Type B pancreatic cell (in vitro differentiated cells): ENCODE data around the gene IGF2R. TPM values are rescaled to one million over a fixed set of nuclear protein-coding genes. Genes with fewer than 3 reads are reported as not detected.
"Not testable (repeated sequence)": the region's sequence is repeated elsewhere in the genome, so short reads cannot be mapped to it uniquely, and the experiment has no call there.

Experiments used
- DNase-seq: peaks from one replicate; pipeline ENCODE4 v3.0.0; 2021; ENCODE audit warnings: mixed read lengths; ENCODE audit not compliant: unreplicated experiment; ENCODE audit errors: extremely low spot score
- H3K27ac Mint-ChIP-seq: 2 replicates; pipeline ENCODE4 v1.8.0; 2021; ENCODE audit warnings: mild to moderate bottlenecking, mixed read lengths
- H3K27me3 Mint-ChIP-seq: 2 replicates; pipeline ENCODE4 v1.8.0; 2021; ENCODE audit warnings: mixed read lengths
- H3K36me3 Mint-ChIP-seq: 2 replicates; pipeline ENCODE4 v1.8.0; 2021; ENCODE audit warnings: mixed read lengths
- H3K4me1 Mint-ChIP-seq: one replicate; pipeline ENCODE4 v1.8.0; 2021; ENCODE audit warnings: mixed read lengths; ENCODE audit not compliant: unreplicated experiment
- H3K4me3 Mint-ChIP-seq: 2 replicates; pipeline ENCODE4 v1.8.0; 2021; ENCODE audit warnings: mild to moderate bottlenecking, mixed read lengths
- H3K9me3 Mint-ChIP-seq: 2 replicates; pipeline ENCODE4 v1.8.0; 2021; ENCODE audit warnings: mixed read lengths
- long read RNA-seq: library from polyadenylated mRNA; unstranded; transcript quantifications from one replicate; pipeline ENCODE4 v2.0.0, GENCODE V29; 2020
- total RNA-seq: library from RNA; stranded (reverse); gene quantifications from 2 replicates; pipeline ENCODE4 v1.2.1, GENCODE V29; 2021; ENCODE audit warnings: low replicate concordance
- TF ChIP-seq, protein P1 (sequence below): fragments of 200-600 bp; sonication (generic); conservative IDR thresholded peaks from 2 replicates; pipeline ENCODE4 v1.5.0; 2021; ENCODE audit warnings: antibody characterized with exemption, mild to moderate bottlenecking

Gene IGF2R
- total RNA-seq: 79.8 and 95.5 TPM in 2 replicates
- long read RNA-seq, partial matches to known transcripts: 21 of 24 reads
- long read RNA-seq, other reads (novel, unspliced or antisense): 3 of 24 reads

DNA sequence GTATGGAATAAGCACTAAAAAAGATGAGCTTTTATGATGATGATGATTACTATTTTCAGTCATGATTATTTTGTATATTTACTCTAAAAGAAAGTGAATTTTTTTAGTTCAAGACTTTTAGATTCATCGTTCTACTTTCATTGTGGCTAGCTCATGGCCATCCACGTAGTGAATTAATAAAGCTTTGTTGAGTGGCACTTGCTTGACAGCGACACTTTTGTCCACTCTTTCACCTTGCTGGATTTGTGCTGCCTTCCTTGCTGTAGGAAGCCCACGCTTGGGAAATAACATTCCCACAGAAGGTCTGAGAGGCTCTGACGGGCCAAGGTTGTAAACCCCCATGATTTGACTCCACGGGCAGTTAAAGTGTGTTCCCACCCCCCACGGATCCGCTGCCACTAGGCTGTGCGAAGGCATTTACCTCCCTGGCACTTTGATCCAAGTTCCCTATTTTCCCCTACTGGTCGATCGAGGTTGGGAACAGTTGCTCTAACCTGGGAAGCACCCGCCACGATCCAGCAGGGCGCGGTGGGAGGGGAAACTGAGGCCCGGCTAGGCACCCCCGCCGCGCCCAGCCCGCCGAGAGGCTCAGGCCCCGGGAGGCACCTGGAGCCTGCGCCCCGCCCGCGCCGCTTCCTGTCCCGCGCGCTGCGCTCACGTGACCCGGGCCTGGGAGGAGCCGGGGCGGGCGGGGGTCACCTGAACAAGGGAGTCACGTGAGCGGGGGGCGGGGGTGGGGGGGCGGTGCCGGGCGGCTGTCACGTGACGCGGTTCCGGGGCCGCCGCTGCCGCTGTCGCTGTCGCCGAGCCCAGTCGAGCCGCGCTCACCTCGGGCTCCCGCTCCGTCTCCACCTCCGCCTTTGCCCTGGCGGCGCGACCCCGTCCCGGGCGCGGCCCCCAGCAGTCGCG, at the start of gene IGF2R:
IGF2R (plus strand) TSS at position 788 of the 909 bp plus-strand sequence. CDS start 165 bp downstream, outside the sequence.
- Mint-ChIP-seq H3K27me3 (peaks cover 35% of the 10 kb centered on the region), H3K4me3 (peak within 1 kb of the TSS; percentile 95), H3K36me3 (peaks cover 9% of the 10 kb centered on the region), H3K27ac (peak within 1 kb of the TSS; percentile 96), H3K4me1 (peaks cover 38% of the 10 kb centered on the region), H3K9me3 (no peaks in the 10 kb centered on the region)
- TF ChIP-seq, protein P1, sequence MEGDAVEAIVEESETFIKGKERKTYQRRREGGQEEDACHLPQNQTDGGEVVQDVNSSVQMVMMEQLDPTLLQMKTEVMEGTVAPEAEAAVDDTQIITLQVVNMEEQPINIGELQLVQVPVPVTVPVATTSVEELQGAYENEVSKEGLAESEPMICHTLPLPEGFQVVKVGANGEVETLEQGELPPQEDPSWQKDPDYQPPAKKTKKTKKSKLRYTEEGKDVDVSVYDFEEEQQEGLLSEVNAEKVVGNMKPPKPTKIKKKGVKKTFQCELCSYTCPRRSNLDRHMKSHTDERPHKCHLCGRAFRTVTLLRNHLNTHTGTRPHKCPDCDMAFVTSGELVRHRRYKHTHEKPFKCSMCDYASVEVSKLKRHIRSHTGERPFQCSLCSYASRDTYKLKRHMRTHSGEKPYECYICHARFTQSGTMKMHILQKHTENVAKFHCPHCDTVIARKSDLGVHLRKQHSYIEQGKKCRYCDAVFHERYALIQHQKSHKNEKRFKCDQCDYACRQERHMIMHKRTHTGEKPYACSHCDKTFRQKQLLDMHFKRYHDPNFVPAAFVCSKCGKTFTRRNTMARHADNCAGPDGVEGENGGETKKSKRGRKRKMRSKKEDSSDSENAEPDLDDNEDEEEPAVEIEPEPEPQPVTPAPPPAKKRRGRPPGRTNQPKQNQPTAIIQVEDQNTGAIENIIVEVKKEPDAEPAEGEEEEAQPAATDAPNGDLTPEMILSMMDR: peak; percentile 66
- peak; percentile 94 for DNase-seq

GRCh38 chr6:159919800-159920199, 49.1 kb upstream of the IGF2R start:
- Mint-ChIP-seq H3K36me3 (no peaks in the 10 kb centered on the region), H3K9me3 (peaks cover 3% of the 10 kb centered on the region), H3K27ac (no peak overlapping the region), H3K27me3 (peaks cover 6% of the 10 kb centered on the region), H3K4me3 (no peak overlapping the region), H3K4me1 (no peaks in the 10 kb centered on the region)
- DNase-seq: no peak
- TF ChIP-seq, protein P1: no peak

DNA sequence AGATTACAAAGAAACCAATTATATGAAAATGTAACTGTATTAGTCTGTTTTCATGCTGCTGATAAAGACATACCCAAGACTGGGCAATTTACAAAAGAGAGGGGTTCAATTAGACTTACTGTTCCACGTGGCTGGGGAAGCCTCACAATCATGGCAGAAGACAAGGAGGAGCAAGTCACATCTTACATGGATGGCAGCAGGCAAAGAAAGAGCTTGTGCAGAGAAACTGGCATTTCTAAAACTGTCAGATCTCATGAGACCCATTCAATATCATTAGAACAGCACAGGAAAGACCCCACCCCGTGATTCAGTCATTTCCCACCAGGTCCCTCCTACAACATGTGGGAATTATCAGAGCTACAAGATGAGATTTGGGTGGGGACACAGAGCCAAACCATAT, 44.7 kb upstream of the IGF2R start:
- not testable (repeated sequence) for H3K36me3 Mint-ChIP-seq

DNA sequence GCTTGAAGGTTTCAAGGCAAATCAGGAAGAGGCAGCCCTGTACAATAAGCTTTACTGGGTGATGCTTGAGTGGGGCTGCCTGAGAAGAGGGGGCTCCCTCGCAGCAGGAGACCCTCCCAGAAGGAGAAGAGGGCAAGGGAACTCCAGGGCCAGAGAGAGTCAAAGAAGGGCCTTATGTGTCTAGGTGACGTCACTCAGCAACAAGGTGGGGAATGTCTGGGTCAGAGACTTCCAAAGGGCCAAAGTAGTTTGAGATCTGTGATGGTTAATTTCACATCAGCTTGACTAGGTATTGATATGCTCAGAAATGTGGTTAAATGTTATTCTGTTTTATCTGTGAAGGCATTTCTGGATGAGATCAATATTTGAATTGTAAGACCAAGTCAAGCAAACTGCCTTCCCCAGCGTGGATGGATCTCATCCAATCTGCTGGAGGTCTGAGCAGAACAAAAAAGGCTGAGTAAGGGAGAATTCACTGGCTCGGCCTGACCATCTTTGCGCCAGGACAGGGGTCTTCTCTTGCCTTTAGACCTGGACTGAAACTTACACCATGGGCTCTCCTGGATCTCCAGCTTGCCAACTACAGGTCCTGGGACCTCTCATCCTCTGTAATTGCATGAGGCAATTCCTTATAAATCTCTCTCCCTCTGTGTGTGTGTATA, 42.2 kb upstream of the IGF2R start:
- peaks cover 3% of the 10 kb centered on the region for H3K9me3 Mint-ChIP-seq
- no peak overlapping the region for H3K27ac Mint-ChIP-seq
- peaks cover 9% of the 10 kb centered on the region for H3K27me3 Mint-ChIP-seq
- no peaks in the 10 kb centered on the region for H3K36me3 Mint-ChIP-seq
- H3K4me1 Mint-ChIP-seq: no peaks in the 10 kb centered on the region
- DNase-seq: no peak
- TF ChIP-seq, protein P1: no peak
- H3K4me3 Mint-ChIP-seq: no peak overlapping the region

More for the DNA sequence above, 44.7 kb upstream of the IGF2R start:
- not testable (repeated sequence) for H3K4me1 Mint-ChIP-seq, H3K4me3 Mint-ChIP-seq, DNase-seq, H3K27me3 Mint-ChIP-seq, H3K27ac Mint-ChIP-seq, H3K9me3 Mint-ChIP-seq

GRCh38 chr6:159929819-159930218, 39.1 kb upstream of the IGF2R start:
- TF ChIP-seq, protein P1: no peak
- Mint-ChIP-seq H3K4me1 (no peaks in the 10 kb centered on the region), H3K4me3 (no peak overlapping the region), H3K9me3 (no peaks in the 10 kb centered on the region), H3K36me3 (no peaks in the 10 kb centered on the region), H3K27me3 (peaks cover 29% of the 10 kb centered on the region), H3K27ac (no peak overlapping the region)
- DNase-seq: no peak

DNA sequence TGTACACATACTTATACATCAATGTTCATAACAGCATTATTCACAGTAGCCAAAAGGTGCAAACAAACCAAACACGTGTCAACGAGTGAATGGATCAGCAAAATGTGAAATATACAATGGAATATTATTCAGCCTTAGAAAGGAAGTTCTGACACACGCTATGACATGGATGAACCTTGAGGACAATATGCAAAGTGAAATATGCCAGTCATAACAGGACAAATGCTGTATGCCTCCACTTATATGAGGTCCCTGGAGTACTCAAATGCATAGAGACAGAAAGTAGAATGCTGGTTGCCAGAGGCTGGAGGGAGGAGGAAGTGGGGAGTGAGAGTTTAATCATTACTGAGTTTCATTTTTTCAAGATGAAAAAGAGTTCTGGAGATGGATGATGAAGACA, 37.8 kb upstream of the IGF2R start:
- H3K36me3 Mint-ChIP-seq: no peaks in the 10 kb centered on the region
- H3K27ac Mint-ChIP-seq: no peak overlapping the region
- TF ChIP-seq, protein P1: no peak
- no peak for DNase-seq
- no peak overlapping the region for H3K4me3 Mint-ChIP-seq
- H3K4me1 Mint-ChIP-seq: no peaks in the 10 kb centered on the region
- no peaks in the 10 kb centered on the region for H3K9me3 Mint-ChIP-seq
- peaks cover 36% of the 10 kb centered on the region for H3K27me3 Mint-ChIP-seq
